Measurements from ENCODE around the gene LOX.

The LOX gene, protein sequence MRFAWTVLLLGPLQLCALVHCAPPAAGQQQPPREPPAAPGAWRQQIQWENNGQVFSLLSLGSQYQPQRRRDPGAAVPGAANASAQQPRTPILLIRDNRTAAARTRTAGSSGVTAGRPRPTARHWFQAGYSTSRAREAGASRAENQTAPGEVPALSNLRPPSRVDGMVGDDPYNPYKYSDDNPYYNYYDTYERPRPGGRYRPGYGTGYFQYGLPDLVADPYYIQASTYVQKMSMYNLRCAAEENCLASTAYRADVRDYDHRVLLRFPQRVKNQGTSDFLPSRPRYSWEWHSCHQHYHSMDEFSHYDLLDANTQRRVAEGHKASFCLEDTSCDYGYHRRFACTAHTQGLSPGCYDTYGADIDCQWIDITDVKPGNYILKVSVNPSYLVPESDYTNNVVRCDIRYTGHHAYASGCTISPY

DNA sequence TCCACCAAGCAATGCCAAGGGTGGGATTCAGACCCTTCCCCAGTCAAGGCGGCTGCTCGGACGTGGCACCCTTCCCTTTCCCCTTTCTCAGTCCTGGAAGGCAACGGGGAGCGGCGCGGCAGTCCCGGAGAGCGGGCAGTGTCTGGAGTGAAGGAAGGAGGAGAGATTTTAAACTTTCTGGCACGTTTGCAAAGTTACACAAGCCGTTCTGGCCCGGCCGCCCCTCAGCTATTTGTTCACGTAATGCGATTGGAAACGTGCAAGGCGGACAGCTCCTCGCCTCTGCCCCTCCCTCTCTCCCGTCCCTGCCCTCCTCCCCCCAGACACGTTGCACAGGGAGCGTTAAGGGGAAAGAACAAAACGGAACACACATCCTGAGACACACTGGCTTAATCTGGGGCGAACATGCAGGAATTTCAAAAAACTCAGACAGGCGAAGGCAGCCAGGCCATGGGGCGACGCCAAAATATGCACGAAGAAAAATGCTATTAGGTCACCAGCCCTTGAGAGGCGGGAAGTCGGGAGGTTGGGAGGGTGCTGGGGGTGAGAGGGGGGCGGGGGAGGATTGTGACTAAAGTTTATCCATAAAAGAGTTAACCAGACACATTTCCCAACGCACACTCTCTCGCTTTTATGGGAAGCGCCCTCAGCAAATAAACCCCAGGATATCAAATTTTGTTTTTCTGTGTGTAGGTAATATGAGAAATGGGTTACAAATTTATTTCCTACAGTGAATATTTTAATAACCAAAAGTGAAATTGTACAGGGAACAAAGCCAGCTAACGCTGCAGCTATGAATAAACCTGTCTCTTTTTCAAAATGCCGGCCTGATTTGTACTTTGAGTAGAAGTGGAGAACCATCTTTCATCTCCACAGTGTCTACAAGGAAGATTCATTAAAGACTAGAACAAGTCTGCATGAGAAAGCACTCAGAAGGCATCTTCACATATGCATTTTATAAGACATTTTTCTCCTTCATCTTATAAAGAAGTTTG is at the start of gene LOX:
Gene LOX, minus strand, starts transcription at position 144 of the 995 bp plus-strand sequence. CDS start 274 bp downstream, outside the sequence.
- peak within 1 kb of the TSS; percentile 76 for H3K4me3 ChIP-seq
- DNase-seq (ENCODE audit: low spot score), result peak; percentile 96
- H3K27ac ChIP-seq, result peak within 1 kb of the TSS; percentile 77 to 90
- TF ChIP-seq, protein P1, sequence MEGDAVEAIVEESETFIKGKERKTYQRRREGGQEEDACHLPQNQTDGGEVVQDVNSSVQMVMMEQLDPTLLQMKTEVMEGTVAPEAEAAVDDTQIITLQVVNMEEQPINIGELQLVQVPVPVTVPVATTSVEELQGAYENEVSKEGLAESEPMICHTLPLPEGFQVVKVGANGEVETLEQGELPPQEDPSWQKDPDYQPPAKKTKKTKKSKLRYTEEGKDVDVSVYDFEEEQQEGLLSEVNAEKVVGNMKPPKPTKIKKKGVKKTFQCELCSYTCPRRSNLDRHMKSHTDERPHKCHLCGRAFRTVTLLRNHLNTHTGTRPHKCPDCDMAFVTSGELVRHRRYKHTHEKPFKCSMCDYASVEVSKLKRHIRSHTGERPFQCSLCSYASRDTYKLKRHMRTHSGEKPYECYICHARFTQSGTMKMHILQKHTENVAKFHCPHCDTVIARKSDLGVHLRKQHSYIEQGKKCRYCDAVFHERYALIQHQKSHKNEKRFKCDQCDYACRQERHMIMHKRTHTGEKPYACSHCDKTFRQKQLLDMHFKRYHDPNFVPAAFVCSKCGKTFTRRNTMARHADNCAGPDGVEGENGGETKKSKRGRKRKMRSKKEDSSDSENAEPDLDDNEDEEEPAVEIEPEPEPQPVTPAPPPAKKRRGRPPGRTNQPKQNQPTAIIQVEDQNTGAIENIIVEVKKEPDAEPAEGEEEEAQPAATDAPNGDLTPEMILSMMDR (IDR thresholded peaks at IDR 0.05), result no peak

DNA sequence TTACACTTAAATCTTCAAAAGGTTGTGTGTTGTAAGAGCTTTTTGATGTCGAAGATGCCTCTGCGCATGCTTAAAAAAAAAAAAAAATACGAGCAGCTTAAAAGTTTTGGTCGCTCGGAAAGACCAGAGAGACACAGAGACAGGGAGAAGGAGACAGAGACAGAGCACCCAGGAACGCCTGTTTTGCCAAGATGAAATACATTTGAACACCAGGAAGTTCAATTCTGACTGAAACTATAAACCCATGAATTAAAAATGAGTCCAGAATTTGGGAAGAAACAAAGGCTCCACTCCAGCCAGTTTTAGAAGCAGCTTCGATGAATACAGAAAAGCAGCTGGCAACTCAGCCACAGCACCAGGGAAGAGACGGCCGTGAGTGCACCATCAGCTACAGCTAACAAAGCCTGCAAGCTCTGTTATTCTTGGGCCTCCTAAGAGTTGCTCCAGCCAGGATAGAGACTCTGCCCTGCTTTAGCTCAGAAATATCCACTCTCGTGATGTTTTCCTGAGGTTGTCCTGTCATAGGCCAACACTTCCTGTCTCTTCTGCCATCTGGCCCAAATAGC is 48.8 kb upstream of the LOX start:
- TF ChIP-seq, protein P1 (IDR thresholded peaks at IDR 0.05), result no peak
- peak overlapping the region; percentile 36 for H3K4me3 ChIP-seq
- H3K27ac ChIP-seq, result peak overlapping the region; percentile 41 to 66
- no peak for DNase-seq (ENCODE audit: low spot score)

DNA sequence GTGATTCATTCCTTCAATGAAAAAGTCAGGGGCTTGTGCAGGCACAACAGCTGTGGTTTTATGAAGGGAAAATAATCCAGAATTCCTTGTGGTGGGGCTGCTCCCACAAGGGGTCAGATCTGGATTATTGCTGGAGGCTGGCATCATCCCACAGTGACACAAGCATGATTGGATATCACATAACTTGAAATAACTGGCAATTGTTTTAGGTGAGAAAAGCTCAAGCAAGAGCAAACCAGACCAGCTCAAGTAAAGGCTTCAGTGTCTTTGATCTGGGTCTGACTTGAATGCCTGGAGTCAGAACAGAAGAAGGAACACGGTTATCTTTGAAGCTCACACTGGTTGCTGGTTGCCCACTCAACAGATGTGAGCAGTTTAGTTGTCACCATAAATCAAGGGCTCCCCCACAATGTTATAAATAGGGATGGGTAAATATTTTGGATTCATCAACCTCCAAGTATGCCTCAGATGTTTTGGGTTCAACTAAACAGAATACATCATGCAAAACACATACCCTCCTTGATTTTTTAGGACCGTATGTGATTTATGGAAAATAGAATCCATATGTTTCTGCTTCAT is 48.2 kb upstream of the LOX start:
- DNase-seq (ENCODE audit: low spot score), result no peak
- H3K27ac ChIP-seq, result peak overlapping the region in 1 of 2 donors; percentile 41

DNA sequence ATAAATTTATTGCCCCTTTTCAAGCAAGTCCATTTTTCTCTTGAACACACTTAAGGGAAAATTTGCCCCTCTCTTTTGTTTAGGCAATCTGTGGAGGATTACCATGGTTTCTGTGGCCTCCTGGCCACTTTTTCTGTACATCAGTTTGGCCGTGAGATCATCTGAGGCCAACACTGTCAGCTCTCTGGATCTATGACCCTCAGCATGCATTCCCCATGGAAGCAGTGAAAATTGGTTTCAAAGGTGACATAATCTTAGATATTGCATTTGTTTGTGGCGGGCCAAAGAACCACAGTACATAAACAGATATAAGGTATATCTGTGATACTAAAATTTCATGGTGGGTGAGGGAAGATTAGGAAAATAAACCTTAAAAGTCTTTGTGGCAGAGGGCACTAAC is 46.7 kb upstream of the LOX start:
- DNase-seq (ENCODE audit: low spot score), result no peak
- no peak overlapping the region for H3K4me3 ChIP-seq
- no peak overlapping the region for H3K27ac ChIP-seq
- TF ChIP-seq, protein P1 (IDR thresholded peaks at IDR 0.05), result no peak

More for the DNA sequence above, 48.2 kb upstream of the LOX start:
- H3K4me3 ChIP-seq, result no peak overlapping the region
- TF ChIP-seq, protein P1 (IDR thresholded peaks at IDR 0.05), result no peak

DNA sequence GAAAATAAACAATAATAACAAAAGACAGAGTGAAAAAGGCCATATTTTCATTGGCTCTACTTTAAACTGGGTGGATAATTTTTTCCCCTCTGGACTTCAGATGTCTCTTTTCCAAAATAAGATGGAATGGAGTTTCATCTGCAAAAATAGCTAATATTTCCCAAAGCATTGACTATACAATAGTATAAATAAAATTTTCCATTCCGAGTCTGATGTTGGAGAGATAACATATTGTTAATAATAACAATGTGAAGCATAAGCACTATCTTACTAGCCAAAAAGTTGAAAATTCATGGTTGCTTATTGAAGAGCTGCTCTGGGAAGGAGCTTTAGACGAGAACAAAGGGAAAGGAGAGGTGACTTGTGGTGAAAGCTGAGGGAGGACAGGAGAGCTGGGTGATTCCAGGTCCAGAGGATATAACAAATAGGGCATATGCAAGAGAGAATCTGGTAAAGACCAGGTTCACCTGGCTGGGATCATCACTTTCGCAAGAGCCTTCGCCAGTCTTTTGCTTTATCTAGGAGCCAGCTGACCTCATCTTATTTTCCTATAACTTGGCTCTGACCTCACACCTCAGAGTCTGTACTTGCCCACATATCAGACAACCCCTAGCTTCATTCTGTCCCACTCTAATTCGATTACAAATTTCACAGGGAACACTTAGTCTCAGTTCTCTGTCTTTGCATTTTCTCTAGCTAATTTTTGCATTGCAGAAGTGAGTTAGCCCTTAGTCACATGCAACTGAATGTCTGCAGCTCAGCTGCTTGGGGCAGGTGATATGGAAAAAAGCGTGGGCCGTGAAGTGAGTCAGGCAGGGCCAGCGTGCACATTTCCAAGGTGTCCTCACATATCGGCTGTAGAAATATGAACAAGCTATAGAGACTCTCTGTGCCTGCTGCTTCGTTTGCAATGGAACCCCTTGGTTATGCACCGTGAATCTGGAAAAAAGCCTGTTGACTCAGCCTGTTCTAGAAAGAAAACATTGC is 43.7 kb upstream of the LOX start:
- no peak for DNase-seq (ENCODE audit: low spot score)
- TF ChIP-seq, protein P1 (IDR thresholded peaks at IDR 0.05), result no peak
- no peak overlapping the region for H3K27ac ChIP-seq
- H3K4me3 ChIP-seq, result no peak overlapping the region

Data from coronary artery (tissue), 2 donors.